ENCODE data around the gene TCEAL2.
A peak's percentile ranks its signal among the peaks of the same experiment; 100 is the strongest.
"Not testable (repeated sequence)": the region's sequence is repeated elsewhere in the genome, so short reads cannot be mapped to it uniquely, and the experiment has no call there.

The TCEAL2 gene

DNA sequence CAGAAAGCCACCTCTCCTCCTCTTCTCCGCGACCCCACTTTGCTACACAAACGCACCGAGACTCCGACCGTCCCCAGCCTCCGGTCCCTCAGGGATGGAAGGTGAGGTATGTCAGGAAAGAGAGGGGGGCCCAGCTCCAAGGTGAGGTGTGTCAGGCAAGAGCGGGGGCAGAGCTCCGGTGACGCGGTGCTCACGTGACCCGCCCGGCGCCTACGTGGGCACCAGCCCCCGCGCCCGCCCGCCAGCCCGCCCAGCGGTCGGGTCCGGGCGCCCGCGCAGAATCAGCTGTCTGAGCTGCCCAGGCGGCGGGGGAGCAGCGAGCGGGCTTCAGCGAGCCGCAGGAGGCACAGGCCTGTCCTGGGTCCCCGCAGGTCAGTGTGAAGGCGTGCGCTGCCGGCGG, at the start of gene TCEAL2:
Gene TCEAL2, plus strand, starts transcription at position 244 of the 400 bp plus-strand sequence. CDS start 1,152 bp downstream, outside the sequence.
- peak; percentile 24 for DNase-seq

DNA sequence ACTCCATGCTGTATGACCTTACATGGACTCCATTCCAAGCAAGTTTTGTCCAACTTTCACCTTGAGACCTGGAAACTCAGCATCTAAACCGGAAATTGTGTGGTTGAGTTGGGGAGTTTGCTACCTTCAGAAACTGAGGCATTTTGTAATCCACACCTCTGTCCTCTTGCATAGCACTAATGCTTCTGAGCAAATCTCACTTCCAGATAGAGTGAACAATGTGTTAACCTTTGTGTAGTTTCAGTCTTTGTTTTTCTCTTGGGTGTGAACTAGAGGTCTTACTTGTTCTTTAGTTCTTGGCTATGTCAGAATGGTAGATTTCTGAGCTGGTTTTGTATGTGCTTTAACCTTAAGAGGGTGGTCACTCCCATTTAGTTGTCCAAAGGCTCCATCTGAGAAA, 48.1 kb upstream of the TCEAL2 start:
- no peak for DNase-seq

DNA sequence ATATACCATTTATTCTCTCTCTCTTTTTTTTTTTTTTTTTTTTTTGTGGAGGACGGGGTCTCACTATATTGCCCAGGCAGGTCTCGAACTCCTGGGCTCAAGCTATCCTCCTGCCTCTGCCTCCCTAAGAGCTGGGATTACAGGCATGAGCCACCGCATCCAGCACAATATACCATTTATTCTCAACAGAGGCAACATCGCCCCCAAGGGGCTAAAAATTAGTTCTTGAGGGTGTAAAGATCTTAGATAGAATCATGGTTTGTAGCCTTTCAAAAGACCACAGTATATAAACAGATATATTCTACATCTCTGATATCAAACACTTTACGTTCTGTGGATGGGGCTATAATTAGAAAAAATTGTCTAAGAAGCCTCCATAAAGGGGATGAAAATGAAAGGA, 39.8 kb upstream of the TCEAL2 start:
- DNase-seq = no peak

DNA sequence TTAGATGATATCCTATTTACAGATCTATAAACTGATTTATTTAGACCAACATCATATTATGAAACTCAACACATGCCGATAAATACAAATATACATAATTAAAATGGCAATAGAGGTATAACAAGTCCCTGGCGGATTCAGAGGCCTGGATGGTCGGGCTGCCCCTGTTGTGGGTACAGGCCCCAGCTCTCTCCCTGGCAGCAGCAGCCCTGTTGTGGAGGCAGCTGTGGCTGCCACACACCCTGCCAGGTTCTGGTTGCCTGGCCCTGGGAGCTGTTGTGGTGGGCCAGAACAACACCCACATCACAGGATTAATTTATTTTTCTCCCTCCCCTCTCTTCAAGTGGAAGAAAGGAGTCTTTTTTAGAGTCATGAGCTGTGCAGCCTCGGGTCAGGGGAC, 12.1 kb upstream of the TCEAL2 start:
- DNase-seq = no peak

DNA sequence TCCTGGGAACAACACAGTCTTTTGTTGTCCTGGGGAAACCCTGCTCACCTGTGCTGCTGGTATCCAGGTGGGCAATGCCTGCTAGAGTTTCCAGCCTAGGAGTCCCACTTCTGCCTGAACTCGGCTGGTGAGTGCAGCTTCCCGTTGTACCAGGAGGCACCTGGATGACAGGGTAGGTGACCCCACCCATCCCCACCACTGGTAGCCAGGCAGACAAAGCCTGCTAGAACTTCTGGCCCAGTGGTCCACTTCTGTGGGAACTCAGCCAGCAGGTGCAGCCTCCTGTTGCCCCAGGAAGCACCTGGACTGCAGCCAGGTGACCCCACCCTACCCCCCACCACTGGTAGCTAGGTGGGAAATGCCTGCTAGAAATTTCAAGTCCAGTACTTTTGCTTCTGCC, 9.7 kb upstream of the TCEAL2 start:
- no peak for DNase-seq

DNA sequence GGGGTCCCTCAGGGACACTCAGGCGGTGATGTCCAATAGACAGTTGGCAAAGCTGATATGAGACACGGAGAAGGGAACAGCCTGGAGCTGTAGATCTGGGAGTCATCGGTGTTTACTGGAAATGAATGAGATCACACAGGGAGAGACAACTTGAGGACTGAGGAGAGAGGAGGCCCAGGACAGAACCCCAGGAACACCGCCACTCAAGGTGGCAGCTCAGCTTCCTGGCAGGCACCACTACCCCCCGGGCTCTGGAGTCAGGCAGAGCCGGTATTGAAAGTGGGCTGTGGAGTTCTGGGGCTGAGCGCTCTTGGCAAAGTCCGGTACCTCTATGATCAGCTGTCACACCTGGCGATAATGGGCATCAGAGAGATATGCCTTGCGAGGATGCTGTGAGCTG, 465 bp upstream of the TCEAL2 start:
- not testable (repeated sequence) for DNase-seq

DNA sequence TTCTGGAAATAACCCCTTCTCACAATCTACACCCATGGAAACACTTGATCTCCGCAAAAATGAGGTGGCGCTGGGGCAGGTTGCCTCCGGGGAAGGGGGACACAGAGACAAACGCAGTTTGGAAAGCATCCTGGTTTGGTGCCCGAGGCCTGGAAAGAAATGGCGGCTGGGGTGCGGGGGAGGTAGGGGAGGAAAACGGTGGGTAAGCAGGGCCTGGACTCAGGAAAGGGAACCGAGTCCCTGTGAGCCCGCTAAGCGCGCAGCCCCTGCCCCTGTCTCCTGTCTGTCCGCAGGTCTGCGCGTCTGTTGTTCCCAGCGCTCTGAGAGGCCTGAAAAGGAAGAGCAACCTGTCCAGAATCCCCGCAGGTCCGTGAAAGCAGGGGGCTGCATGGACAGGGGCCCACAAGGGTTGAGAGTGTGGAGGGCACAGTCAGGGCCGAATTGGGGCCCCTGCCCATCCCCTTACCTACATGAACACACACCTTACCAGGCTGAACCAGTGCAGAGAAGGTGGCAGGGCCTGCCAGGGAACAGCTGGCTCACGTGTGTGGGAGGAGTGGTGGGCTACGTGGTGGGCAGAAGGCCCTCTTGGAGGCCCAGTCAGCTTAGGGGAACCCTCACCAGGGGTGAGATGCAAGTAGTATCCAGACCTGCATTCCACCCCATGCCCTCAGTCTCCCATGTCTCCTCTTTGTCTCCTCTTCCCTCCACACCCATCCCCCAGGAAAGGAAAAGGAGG, 770 bp downstream of the TCEAL2 start:
- not testable (repeated sequence) for DNase-seq

DNA sequence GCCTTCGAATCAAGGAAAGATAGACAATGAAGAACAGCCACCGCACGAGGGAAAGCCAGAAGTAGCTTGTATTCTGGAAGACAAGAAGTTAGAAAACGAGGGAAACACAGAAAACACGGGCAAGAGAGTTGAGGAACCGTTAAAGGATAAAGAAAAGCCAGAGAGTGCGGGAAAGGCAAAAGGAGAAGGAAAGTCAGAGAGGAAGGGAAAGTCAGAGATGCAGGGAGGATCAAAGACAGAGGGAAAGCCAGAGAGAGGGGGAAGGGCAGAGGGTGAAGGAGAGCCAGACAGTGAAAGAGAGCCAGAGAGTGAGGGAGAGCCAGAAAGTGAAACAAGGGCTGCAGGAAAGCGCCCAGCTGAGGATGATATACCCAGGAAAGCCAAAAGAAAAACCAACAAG, 1.4 kb downstream of the TCEAL2 start:
- no peak for DNase-seq

DNA sequence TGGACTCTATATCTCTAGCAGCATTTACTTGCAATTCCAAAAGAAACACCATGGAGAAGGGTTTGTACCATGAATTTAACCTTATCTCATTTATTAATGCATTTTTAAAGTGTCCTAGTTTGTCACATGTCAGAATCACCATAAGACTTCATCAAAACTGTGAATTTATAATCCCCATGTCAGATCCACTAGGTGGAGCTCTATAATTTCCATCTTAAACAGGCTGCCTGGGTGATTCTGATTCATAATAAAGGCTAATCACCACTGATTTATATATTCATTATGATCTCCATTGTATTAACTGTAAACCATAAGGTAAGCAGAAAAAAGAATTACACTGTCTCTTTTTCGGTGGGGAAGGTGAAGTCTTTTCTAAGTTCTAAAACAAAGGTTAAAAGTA, 4.0 kb downstream of the TCEAL2 start:
- DNase-seq = no peak

DNA sequence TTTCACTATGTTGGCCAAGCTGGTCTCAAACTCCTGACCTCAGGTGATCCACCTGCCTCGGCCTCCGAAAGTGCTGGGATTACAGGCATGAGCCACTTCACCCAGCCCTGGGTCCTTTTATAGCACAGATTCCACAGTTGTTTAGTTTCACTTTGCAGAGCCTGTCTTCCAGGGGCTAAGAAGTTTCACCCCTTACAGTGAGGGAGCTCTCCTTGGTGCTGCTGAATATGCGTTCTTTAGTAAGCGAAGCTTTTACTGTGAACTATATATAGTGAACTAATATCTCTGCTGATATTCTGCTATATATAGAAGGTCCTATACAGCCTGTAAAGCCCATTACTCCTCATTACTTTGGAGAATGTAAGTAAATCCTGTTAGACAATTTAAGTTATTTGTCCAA, 12.6 kb downstream of the TCEAL2 start:
- no peak for DNase-seq

DNA sequence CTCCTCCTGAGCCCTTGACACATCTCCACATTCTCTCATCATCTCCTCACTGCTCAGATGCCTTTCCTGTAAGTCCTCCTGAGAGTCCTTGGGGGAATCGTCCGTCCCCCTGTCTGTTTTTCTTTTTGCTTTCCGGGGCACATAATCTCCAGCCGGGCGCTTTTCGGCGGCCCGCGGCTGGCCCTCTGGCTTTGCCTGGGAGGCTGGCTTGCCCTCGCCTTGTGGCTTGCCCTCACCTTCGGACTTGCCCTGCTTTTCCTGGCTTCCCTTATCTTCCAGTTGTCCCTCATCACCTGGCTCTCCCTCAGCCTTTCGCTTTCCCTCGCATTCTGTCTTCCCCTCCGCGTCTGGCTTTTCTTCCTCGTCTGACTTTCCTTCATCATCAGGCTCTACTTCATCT, 15.4 kb downstream of the TCEAL2 start:
- DNase-seq = not testable (repeated sequence)

DNA sequence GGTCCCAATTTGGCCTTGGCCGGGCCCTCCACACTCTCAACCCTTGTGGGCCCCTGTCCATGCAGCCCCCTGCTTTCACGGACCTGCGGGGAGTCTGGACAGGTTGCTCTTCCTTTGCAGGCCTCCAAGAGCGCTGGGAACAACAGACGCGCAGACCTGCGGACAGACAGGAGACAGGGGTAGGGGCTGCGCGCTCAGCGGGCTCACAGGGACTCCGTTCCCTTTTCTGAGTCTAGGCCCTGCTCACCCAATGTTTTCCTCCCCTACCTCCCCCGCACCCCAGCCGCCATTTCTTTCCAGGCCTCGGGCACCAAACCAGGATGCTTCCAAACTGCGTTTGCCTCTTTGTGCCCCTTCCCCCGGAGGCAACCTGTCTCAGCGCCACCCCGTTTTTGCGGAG, 16.2 kb downstream of the TCEAL2 start:
- DNase-seq = not testable (repeated sequence)

DNA sequence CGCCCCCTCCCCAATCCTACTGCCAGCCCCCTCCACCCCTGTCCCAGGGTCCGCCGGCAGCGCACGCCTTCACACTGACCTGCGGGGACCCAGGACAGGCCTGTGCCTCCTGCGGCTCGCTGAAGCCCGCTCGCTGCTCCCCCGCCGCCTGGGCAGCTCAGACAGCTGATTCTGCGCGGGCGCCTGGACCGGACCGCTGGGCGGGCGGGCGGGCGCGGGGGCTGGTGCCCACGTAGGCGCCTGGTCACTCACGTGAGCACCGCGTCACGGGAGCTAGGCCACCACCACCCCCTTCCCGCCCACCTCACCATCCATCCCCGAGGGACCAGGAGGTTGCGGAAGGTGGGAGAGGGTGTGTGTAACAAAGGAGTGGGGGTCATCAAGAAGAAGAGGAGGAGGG, 16.8 kb downstream of the TCEAL2 start, which contains the start of gene TCEAL6:
Gene TCEAL6, minus strand, starts transcription at position 208 of the 400 bp plus-strand sequence.
- DNase-seq = not testable (repeated sequence)

DNA sequence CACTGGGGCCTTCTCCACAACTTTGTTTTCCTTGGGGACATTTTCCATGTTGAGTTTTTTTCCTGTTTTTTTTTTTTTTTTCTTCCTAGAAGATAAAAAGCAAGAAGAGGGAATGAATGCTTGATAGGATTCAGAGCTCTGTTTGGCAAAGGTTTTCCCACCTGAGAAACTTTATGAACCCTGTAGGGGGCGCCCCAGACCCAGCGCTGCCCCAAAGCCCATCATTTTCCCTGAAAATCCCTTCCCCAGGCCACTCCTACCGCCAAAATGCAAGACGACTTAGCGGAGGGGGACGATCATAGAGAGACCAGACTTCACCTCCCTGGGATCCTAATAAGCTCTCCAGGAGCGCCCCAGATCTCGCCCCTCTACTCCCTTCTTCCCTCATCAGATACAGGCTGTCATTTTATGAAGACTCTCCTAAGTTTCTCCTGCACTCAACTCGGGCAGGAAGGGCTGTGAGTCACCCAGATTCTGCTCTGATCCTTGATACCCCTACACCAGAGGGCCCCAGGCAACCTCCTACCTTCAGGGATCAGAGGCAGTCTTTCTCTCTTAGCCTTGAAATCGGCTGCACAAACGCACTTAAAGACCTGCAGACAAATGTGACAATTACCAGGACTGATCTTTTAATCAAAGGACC, 28.9 kb downstream of the TCEAL2 start:
- DNase-seq = peak; percentile 14

DNA sequence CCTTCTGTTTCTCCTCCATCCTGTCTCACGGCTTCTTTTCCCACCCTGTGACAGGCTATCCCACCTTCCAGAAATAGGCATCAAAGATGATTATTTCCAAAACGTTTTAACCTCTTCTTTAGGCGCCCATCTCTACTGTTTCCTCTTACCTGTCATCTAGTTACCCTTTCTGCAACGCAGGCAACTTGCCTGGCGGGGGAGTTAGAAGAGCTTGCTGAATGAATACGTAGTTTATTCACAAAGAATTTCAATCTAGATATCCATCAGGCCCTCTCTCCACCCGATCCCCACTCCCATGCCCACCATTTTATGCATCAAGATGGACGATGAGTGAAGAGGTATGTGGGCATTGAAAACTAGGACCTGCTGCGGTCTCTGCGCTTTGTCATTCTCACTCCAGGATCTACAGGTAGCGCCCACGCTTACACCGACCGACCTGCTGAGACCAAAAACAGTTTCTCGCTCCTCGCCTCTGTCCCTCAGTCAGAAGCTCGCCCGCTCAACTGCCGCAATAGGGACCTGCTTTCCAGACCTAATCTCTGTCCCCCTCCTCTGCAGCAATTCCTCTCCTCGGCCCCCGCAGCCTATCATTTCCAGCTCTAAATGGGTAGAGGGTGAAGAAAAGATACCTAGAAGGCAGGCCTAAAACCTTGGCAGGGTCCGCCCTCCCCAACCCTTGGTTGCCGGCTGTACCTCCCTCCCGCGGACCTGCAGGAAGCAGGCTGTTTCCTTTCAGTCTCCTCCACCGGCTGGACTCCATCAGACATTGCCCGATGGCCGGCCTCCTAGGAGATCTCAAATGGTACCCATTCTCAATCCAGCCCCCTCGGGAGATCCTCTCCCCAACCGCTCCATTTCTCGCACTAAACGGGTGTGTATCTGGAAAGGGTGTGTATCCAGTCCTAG, 29.7 kb downstream of the TCEAL2 start:
- DNase-seq = peak; percentile 33

DNA sequence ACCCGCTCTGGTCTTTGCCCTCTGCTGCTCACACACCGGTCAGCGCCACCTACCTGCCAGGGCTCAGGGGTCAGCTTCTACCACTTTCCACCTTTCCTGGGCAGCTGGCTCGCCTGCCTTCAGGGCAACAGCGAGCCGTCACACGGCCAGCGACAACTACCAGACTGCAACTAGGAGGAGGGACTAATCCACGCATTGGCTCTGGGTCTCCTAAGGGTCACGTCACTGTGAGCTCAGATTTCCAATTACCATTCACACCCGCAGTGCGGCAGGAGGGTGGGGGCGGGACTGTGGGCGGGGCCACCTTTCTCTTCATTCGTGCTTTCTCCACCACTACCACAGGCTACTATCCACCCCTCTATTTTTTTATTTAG, 30.3 kb downstream of the TCEAL2 start, which contains the start of gene BEX5:
Gene BEX5, minus strand, starts transcription at position 172 of the 374 bp plus-strand sequence. CDS start 1,712 bp downstream, outside the sequence.
- peak; percentile 78 for DNase-seq
